Activated T-cell treated with anti-CD3 and anti-CD28 coated beads for 4 hours (primary cell): Measurements from ENCODE around the gene OR10G7.

Experiments
- DNase-seq: peaks from one replicate; pipeline ENCODE4 v3.0.0-alpha.2; 2020

OR10G7 gene, protein sequence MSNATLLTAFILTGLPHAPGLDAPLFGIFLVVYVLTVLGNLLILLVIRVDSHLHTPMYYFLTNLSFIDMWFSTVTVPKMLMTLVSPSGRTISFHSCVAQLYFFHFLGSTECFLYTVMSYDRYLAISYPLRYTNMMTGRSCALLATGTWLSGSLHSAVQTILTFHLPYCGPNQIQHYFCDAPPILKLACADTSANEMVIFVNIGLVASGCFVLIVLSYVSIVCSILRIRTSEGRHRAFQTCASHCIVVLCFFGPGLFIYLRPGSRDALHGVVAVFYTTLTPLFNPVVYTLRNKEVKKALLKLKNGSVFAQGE

DNA sequence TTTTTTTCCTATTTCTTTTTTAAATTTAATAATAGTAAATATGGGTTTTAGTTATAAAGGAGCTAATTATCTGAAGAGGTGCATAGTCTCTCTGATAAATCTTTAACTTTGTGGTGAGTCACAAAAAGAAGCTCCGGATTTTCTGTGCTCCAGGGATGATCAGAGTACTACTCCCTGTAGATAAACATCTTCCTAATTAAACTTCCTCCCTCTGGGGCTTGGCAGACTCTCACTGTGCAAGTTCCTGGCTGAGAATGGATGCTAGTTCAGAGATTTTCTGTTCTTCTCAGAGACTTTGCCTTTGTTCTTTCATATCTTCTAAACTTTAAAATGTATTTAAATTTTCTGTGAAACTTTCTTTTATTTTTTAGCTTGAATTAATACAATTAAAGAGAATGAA lies at the start of gene OR10G7:
TSS of gene OR10G7 (minus strand) at position 72 of the 400 bp plus-strand sequence. CDS start 2,324 bp downstream, outside the sequence.
- no peak for DNase-seq

DNA sequence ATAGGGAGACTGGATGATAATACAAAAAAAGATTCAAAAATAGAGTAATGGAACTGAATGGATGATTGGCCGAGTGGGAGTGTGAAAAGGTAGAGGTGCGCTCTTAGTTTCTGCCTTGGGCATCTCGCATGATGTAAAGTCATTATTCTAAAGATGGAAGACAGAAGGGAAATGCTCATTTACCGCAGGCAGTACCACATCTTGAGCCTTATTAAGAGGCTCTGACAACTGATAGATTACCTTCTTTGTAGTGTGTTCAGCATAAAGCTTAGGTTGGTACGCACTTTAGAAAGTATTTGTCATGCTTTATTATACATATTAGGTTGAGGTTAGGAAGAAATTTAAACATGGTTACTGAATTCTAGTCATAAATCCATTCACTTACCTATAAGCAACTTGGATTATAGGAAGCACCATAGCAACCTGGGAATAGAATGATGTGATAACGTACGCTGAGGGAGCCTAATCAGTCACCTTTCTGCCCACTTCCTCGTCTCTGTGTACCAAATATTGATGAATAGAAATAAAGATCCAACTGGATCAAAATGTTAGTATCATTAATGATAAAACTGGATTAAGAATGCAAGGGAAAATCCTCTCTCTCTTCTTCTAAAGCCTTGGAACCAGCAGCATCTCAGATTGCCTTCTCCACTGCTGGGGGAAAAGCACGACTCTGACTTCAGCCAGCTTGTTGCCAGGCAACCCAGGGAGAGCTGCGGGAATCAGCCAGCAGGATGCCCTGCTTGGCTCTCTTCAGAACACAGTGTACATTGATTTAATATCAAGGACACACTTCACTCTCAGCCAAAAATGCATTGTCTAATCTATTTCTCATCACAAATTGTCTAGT lies 45.1 kb upstream of the OR10G7 start:
- DNase-seq: no peak

DNA sequence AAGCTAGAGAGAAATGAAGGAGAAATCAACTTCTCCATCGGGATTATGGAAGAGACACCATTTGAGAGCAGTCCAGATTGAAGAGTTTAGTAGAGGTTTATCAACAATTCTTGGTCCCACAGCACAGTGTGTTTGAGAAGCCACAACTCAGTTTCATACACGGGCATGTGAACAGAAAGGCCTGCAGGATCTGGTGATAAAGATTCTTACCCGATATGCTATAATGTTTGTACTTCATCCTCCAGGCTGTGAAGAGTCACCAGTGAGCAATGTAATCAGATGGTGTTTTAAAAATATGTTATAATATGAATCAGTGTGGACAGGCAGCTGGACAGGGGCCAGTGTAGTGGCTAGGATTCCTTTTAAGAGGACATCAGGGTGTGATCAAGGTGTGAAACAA lies 44.5 kb upstream of the OR10G7 start:
- no peak for DNase-seq

DNA sequence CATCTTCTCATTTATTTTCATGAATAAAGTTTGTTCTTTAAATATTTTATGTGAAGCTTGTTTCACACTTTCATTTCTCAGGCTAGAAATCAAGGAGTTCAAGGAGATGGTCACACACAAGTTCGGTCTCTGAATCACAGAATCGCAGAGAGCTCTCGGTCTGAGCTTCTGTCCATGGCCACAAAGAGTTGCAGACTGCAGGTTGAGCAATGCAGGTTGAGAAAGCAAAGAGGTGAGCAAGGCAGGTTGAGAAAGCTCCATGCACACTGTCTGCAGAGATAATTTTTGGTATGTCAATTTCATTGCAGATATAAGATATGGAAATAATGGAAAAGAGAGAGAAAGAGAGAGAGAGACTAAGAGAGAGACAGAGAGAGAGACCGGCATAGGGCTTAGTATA lies 41.2 kb upstream of the OR10G7 start:
- DNase-seq: no peak

DNA sequence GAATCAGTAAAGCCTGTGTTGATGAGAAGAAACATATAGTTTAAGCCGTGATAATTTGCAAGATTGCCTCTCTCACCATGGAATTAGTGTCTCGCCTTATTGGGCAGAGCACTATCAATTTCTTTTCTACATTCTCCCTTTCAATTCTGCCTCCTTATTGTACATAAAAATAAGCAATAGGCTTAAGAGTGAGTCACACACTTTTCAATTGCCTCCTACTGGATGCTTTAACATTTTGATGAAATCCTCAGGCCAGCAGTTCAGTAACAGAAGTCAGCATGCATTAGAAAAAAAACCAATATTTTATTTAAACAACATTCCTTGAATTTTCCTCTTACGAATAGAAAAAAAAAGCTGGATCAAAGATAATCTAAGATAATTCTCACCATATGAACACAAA lies 40.4 kb upstream of the OR10G7 start:
- no peak for DNase-seq

DNA sequence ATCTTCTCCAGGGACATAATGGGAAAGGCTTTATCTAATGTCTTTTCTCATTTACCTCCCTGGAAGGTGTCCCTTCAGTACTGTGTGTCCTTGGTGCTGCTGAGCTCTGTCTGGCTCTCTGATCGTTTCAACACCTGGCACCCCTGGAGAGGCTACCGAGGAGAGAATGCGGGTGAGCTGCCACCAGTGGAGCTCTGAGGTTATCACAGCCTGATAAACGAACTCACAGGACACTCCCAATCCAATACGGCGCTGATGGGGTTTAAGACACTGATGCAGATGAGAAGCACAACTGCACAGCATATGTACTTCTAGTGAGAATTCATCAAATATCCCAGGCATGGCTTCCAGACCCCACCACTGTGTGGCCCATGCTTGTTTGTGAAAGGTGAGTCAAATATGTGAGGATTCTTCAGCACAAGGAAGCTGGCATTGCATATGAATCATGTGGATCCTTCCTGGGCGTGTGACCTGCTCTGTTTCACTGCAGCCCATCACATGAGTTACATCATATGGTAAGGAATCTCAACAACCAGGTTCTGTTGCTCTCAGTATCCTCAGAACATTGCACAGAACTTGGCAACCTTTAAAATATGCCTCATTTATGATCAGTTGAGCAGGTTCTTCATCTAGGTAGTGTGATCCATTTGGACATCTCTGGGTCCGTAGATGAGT lies 39.3 kb upstream of the OR10G7 start:
- no peak for DNase-seq

DNA sequence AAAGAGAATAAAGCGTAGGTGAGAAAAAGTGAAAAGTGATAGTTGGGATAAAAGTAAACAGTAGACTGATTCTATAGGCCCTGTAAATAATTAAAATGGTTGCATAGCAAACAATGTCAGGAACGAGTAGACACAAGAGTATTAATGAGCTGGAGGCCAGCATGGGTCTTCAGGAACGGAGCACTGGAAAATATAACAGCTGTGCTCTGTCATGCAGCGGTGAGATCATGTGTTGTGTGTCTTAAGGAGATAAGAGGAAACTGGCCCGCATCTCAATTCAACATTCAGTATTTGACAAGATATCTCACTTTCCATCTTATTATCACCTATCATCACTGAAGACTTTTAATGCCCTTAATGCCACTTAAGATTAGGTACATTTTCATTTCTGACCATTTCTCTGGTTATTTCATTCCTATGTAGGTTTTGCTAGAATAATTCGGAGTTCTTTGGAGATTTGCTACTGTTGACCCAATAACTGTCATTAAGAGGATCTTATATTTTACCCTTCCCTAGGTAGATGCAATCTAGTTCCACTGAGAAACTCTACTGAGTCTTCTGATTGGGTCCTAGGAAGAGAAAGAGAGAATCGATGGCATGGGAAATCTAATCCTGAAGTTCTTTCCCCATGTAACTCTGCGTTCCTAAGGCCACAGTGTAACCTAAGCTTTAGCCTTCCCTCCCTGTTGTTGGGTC lies 38.7 kb upstream of the OR10G7 start:
- no peak for DNase-seq

DNA sequence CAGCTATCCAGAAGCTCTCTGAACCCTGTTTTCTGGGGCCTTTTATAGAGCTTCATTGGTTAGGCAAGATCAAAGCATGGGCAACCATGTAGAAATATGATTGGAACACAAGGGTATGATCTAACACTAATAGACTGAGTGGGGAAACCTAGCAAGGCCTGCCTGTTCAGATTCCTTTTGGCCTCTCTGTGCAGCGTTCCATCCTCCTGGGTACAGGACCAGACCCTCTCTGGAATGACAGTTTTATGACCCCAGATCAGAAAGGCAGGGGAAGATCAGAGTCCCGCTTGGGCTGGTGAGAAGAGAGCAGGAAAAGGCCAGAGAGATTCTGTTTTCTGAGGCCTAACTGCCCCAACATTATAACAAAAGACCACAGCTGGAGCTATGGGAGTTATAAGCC lies 37.5 kb upstream of the OR10G7 start:
- DNase-seq: no peak

DNA sequence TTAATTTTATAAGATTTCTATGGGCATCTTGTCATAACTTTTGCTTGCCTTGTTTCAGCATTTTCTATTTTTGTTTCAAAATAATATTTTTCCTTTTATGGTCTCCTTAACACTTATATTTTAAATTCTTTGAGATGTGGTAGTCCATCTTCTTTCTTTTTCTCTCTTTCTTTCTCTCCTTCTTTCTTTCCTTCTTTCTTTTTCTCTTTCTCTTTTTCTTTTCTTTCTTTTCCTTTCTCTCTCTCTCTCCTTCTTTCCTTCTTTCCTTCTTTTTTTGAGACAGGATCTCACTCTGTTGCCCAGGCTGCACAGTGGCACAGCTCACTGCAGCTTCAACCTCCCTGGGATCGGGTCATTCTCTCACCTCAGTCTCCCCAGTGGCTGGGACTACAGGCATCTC lies 36.1 kb upstream of the OR10G7 start:
- DNase-seq: no peak

DNA sequence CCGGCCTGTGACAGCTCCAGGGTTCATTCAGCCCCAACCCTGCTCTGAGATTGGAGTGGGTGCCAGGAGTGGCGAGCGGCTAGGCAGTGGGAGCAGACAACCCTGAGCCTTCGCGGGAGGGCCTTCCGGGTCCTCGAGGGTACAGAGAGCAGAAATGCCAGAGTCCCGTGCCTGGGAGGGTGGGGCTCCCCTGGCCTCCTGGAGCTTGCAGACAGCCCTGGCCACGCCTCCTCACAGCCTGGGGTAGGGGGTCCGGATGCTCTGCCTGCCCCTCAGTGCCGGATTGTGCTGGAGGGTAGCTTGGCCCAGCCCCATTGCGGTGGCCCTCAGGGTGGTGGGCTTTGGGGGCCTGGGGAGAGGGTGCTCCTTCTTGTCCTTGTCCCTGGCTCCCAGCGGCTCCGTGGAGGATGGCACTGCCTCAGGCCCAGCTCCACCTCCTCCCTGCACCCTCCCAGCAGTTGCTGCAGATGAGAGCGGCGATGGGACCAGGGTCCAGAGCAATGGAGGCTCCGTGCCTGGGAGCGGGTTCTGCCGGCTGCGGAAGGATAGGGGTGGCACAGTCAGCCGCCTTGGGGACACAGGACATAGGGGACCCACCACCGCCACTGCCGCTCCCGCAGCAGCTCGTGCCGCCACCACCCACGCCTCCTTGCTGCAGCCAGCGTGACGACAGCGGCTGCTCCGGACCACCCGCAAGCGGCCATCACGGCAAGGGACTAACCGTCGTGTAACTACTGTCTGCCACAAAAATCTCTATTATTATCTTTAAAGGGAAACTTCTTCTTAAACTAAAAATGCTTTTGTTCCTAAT lies 34.9 kb upstream of the OR10G7 start:
- no peak for DNase-seq

DNA sequence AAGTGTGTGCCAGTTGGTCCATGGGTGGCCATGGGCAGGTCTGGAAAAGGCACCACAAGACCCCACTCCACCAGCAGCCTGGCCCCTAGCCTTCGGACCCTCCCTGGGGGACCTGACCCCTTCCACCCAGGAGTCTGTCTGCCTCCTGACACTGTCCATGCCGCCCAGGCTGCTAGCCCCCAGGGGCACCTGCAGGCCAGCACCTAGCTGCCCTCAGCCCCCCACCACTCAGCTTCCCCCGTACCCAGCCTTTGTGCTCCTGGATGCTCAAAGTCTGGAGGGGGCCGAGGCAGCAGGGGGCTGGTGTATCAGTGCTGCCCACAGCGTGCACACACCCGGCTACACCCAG lies 34.3 kb upstream of the OR10G7 start:
- DNase-seq: no peak

DNA sequence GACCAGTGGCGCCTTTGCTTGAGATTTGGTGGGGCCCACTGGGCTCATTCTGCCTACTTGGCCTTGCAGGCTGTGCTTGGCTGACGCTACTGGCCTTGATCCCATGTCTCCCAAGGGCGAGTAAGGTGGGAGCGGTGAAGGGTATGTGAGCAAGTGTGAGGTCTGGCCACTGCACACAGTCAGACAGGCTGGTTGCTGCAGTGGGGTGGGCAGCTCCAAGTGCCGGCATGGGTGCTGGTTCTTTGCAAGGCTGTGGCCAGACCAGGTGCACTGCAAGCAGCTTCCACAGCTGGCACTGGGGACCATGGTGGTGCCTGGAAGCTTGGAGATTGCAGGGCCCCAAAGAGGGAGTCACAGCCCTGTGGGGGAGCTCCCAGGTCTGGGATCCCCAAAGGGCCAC lies 33.4 kb upstream of the OR10G7 start:
- no peak for DNase-seq

DNA sequence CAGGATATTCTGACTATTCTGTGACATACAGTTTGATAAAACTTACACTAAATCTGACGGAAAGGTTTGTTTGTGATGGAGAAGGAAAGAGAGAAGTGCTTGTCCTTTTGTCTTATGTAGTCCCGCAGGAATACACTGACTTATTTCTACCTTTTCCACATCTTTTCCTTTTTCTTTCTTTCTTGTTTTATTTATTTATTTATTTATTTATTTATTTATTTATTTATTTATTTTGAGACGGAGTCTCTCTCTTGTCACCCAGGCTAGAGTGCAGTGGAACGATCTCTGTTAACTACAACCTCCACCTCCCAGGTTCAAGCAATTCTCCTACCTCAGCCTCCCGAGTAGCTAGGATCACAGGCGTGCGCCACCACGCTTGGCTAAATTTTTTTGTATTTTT lies 31.0 kb upstream of the OR10G7 start:
- DNase-seq: no peak

DNA sequence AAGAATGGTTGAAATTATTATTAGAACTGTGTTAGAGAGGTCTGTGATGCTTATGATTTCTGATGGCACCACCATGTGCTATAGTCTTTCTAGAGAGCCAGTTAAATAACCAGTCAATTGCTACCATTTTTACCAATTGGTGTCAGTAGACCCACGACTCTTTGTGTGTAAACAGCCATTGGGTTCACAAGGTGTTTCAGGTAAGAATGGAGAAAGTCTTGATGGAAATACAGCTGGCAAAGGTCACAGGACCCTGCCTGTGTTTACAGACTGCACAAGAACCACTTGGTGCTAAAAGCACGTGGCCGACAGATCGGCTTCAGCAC lies 30.5 kb upstream of the OR10G7 start:
- no peak for DNase-seq

DNA sequence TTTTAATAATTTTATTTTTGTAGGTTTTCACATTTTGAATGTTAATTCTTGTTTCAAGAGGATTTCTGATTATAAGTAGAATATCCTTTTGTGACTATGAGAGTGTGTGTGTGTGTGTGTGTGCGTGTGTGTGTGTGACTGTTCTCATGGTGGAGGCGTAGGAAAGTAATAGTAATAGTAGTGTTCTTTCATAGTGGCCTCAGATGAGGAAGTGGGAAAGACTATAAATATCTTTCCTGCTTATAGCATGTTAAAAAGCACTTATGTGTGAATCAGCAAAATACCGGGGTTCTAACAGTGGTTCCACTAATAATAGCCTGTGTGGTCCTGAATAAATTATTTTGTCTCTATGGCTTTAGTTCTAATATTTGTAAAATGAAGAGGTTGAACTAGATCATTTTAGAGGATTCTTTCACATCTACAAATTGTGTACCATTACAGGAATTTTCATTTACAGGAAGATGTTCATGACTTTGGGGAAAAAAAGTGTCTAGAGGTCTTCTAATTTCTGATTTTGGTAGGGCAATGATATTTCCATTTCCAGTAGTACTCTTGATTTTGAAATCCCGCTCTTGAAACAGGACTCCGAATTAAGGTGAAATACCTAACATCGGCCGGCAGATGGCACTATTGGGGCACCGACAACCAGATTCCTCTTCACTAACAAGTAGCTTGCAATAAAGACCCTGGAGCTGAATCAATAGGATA lies 29.9 kb upstream of the OR10G7 start:
- peak; percentile 47 for DNase-seq

DNA sequence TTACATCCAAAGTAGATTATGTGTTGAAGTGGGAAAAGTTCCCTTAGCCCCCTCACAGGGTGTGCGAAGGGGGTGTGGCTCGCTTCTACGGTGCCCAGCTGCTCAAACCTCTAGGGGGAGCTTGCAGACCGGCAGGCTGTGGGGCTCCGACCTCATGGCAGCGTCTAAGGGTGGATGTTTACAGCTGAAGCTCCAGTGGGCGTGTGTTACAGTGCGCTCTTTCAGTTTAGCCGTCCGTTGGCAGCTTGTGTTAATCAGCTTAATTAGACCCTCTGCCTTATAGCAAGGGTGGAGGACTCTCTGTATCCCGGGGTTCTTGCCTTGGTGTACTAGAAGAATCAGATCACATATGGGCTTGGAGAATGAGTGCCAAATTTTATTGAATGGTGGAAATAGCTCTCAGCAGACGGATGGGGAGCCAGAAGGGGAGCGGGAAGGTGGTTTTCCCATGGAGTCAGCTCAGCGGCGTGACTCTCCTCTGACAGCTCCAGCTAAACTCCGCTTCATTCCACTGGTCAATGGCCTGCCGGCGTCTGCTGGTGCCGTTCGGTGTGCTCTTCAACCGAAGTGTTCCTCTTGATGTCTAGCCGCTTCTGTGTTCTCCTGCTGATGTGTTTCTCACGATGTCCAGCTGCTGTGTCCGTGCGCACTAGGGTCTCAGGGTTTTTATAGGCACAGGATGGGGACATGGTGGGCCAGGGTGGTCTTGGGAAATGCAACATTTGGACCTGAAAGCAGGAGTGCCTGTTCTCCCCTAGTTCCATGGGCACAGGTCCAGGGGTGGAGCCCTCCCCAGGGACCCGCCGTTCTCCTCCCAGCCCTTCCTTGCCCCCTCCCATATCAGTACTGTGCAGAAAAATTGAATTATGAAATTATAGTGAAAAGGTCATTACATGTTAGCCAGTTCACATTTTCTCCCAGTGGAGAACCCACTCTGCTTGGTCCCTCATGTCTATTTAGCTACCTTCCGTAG lies 28.6 kb upstream of the OR10G7 start:
- DNase-seq: peak; percentile 16

DNA sequence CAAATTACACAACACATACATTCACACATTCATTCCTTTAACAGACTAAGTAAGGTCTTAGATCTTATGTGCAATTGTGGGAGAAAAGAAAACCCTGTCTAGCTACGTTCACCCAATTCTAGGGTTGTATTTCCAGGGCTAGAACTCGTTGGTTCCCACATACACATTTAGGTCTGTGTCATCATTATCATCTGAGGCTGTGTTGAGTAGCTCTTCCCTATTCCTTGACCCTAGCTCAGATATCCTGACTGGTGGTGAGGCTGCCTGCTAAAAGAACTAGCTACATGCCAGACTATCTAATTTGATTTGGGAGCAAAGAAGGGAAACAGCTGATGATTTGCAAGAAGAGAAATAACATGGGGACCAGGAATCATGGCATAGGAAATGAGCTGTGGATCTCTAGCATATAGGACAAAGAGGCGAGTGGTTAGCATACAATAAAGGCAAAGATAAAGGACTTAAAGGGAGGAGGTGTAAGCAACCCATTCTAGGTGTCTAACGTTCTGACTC lies 27.5 kb upstream of the OR10G7 start:
- DNase-seq: no peak

DNA sequence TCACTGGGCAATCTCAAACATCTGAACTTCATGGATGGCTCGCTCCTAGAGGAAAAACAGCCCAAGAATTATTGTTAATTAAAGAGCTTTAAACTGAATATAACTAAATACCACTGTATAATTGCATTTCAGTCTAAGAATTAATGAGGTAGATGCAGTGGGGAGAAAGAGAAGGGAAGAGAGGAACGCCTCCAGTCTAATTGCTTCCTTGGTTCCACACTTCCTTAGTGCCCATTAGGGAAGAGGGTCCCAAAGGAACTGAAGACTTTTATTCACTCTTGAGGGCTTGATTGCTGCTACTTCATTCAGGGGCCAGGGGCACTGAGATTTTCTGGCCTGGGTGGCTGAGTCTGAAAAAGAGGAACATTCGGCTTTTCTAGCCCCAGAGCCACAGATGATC lies 11.8 kb upstream of the OR10G7 start:
- DNase-seq: no peak

DNA sequence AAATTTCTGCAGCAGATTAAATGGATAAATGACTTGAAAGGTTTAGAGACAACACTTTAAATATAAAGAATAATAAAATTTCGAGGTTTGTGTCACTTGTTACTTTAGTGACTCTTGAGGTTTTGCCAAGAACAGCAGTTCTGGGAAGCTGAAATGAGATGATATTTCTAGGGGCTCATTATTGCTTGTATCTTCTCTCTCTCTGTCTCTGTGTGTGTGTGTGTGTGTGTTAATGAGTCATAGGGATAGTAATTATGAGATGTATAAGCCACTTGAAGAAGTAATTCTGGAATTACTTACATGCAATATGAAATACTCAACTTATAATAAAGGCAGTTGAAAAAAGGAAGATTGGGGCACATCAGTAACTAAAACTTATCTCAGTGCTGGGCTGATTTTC lies 9.6 kb upstream of the OR10G7 start:
- DNase-seq: no peak

DNA sequence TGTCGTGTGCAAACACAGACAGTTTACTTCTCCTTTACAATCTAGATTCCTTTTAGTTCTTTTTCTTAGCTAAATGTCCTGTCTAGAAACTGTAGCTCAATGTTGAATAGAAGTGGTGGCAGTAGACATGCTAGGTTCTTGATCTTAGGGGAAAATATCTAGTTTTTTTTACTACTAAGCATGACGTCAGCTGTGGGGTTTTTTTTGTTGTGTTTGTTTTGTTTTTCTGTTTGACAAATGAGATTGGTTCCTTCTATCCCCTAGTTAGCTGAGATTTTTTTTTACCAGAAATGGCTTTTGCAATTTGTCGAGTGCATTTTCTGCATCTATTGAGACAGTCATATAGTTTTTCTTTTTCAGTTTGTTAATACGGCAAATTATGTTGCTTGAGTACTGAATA lies 2.3 kb upstream of the OR10G7 start:
- no peak for DNase-seq

DNA sequence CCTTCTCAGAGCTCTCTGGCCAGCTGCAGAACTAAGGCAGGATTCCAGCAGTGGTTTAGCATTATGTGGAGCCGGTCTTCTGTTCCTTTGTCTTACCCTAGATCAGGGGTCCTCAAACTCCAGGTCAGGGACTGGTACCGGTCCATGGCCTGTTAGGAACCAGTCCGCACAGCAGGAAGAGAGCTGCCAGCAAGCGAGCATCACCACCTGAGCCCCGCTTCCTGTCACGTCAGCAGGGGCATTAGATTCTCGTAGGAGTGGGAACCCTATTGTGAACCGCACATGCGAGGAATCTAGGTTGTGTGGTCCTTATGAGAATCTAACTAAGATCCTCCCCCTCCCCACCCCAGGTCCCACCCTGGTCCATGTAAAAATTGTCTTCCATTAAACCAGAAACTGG lies 1.6 kb downstream of the OR10G7 start:
- DNase-seq: no peak
